ENCODE measurements around the gene MPC1L.
A peak's percentile ranks its signal among the peaks of the same experiment; 100 is the strongest.

Gene MPC1L

DNA sequence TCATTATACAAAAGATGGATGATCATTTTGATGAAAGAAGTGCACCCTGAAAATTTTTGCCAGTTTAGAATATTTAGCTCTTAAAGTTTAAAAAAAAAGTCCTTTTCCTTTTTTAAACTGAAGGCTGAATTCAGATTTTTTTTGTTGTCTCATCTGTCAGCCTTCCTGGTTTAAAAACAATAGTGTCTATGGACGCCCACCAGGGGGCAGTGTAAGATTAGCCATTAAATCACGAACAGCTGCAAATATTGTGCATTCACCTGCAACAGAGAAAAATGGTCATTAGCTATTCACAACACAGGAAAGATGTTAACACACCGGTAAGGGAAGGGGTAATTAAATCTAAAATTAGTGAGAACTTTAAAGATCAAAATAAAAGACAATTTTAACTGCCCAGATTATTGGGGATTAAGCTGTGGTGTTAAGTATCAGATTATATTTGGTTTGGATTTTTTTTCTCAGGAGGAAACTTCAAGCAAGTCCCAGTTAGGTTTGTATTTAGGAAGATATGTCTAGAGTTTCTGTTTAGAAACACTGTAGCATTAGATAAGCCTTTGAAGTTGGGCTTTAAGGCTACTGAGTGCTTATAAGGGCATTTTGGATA is 28.5 kb downstream of the MPC1L start:
- H3K9me3 Mint-ChIP-seq: no peaks in the 10 kb centered on the region
- H3K27me3 Mint-ChIP-seq: no peaks in the 10 kb centered on the region
- no peak overlapping the region for H3K4me3 Mint-ChIP-seq
- peaks cover 4% of the 10 kb centered on the region for H3K4me1 Mint-ChIP-seq (ENCODE audit: low read depth)
- H3K36me3 Mint-ChIP-seq (ENCODE audit: low read depth): peaks cover 24% of the 10 kb centered on the region
- no peak overlapping the region for H3K27ac Mint-ChIP-seq

DNA sequence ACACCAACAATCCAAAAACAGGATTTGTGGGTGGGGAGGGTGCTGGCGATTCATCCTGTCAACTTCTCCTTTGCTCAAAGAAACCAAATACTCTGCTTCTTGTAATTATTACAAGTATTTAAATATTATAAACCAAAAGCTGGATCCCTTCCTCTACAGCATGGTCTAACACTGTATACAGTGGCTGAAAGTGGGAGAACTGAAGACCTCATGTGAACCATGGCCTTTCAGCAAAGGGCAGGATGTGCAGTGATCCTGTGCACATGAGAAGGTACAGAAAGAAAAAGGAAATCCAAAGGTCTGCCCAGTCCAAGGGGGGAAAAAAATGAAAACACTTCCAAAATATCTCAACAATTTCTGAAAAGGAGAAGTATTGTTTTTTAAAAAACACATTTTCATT is 29.4 kb downstream of the MPC1L start:
- no peak overlapping the region for H3K4me3 Mint-ChIP-seq
- no peaks in the 10 kb centered on the region for H3K27me3 Mint-ChIP-seq
- H3K9me3 Mint-ChIP-seq: no peaks in the 10 kb centered on the region
- H3K27ac Mint-ChIP-seq: no peak overlapping the region
- peaks cover 4% of the 10 kb centered on the region for H3K4me1 Mint-ChIP-seq (ENCODE audit: low read depth)
- peaks cover 30% of the 10 kb centered on the region for H3K36me3 Mint-ChIP-seq (ENCODE audit: low read depth)

DNA sequence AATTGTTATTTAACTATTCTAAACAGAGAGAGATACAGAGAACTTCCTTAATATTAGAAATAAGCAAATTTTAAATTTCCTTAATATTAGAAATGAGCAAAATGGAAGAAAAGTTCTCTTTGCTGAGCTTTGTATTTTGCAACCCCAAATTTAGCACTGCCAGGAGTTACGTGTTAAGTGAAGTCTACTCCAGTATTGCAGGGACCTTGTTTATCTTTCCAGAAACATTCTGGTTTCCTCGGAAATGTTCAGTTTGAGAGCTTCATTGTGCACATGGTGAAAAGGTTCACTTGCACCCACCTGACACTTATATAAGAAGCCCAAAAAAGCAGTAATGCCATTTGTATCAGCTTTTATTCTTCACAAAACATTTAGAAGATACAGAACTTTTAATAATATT is 30.3 kb downstream of the MPC1L start:
- Mint-ChIP-seq H3K9me3 (no peaks in the 10 kb centered on the region), H3K27ac (no peak overlapping the region)

DNA sequence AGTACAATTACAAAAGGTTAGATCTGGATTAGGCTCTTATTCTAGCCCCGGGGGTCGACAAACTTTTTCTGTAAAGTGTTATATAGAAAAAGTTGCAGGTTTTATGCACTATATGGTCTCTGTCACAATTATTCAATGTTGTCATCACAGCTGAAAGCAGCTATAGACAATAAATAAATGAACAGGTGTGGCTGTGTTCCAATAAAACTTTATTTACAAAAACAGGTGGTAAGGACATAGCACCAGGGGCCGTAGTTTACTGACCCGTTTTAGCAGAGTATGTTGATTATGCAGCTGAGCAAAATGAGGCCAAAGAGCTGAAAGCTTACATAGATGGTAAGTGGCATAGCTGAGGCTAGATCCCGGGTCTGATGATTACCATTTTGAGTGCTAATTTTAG is 37.2 kb downstream of the MPC1L start:
- Mint-ChIP-seq H3K4me3 (no peak overlapping the region), H3K4me1 (ENCODE audit: low read depth) (no peaks in the 10 kb centered on the region), H3K9me3 (no peaks in the 10 kb centered on the region), H3K27ac (no peak overlapping the region), H3K36me3 (ENCODE audit: low read depth) (peaks cover 26% of the 10 kb centered on the region), H3K27me3 (no peaks in the 10 kb centered on the region)

More for the DNA sequence above, 30.3 kb downstream of the MPC1L start:
- Mint-ChIP-seq H3K4me3 (no peak overlapping the region), H3K27me3 (no peaks in the 10 kb centered on the region), H3K4me1 (ENCODE audit: low read depth) (peaks cover 4% of the 10 kb centered on the region), H3K36me3 (ENCODE audit: low read depth) (peaks cover 30% of the 10 kb centered on the region)

DNA sequence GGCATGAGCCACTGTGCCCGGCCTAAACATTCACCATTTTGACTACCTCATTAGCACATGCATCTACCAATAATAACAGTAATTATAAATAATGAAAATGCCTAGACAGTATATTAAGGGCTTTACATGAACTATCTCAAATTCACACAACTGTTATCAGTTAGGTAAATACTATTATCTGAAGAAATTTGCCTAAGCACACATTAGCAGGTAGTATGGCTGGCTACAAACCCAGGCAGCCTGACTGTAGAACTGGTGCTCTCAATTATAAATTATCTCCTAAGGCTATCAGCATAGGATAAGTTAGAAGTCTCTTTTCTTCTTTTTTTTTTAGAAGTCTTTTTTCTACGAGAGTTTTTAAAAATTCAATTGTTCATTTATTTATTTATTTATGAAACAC is 38.3 kb downstream of the MPC1L start:
- no peaks in the 10 kb centered on the region for H3K27me3 Mint-ChIP-seq

DNA sequence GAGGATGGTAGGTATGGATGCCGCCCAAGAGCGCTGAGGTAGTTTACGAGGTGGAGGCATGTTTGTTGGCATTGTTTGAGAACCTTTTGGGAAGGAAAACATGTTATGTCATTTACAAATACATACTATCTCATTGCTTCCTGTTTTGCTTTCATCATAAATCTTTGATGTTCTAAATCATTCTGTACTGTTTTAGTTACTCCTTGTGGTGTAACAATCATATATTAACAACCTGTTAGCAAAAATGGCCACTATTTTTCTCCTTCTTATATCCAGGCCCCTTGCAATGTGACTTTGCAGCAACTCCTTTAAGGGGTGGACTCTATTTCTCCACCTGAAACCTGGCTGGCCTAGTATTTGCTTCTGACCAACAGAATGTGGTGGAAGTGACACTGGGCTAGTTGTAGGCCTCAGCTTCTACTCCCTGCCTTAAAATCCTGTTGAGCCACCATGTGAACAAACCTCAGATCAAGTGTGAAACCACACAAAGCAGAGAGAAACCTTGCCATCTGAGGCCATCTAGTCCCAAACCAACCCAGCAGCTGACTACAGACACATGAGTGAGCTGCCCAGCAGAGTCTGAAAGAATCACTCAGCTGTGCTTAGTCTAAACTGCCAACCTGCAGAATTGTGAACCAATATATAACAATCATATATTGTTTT is 40.0 kb downstream of the MPC1L start:
- no peaks in the 10 kb centered on the region for H3K9me3 Mint-ChIP-seq
- H3K36me3 Mint-ChIP-seq (ENCODE audit: low read depth): peaks cover 38% of the 10 kb centered on the region
- no peaks in the 10 kb centered on the region for H3K4me1 Mint-ChIP-seq (ENCODE audit: low read depth)
- no peaks in the 10 kb centered on the region for H3K27me3 Mint-ChIP-seq
- no peak overlapping the region for H3K4me3 Mint-ChIP-seq
- peak overlapping the region; percentile 58 for H3K27ac Mint-ChIP-seq

More for the DNA sequence above, 38.3 kb downstream of the MPC1L start:
- H3K27ac Mint-ChIP-seq: no peak overlapping the region
- no peaks in the 10 kb centered on the region for H3K9me3 Mint-ChIP-seq
- no peaks in the 10 kb centered on the region for H3K4me1 Mint-ChIP-seq (ENCODE audit: low read depth)
- peaks cover 33% of the 10 kb centered on the region for H3K36me3 Mint-ChIP-seq (ENCODE audit: low read depth)
- H3K4me3 Mint-ChIP-seq: no peak overlapping the region

DNA sequence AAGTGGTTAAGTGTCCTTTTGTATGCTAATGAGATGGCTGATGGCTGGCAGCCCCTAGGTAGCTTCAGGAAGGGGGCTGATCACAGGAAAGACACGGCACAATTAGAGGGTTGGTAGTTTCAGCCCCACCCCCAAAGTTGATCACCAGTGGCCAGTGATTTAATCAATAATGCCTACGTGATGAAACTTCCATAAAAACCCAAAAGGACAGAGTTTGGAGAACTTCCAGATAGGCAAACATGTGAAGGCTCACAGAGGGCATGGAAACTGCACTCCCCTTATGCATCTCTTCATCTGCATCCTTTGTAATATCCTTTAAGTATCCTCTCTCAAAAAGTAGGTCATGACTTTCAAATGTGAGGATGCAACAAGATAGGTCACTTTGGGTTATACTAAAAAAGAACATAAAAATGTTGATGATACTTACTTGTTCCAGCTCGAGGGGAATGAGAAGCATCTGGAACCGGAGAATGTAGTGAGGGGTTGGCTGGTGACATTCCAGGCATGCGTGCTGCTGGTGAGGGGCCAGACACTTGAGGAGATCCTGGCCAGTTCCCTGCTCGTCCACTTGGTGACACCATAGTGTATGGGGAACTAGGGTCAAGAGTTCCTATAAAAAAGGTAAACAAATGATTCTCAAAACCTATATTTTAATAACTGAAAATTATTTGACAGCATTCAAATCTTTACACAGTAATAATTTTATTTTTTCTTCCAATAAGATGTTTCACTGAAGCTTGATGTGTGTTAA is 40.8 kb downstream of the MPC1L start:
- H3K36me3 Mint-ChIP-seq (ENCODE audit: low read depth): peaks cover 37% of the 10 kb centered on the region
- no peaks in the 10 kb centered on the region for H3K4me1 Mint-ChIP-seq (ENCODE audit: low read depth)
- H3K27me3 Mint-ChIP-seq: no peaks in the 10 kb centered on the region
- H3K4me3 Mint-ChIP-seq: no peak overlapping the region
- no peak overlapping the region for H3K27ac Mint-ChIP-seq
- no peaks in the 10 kb centered on the region for H3K9me3 Mint-ChIP-seq

DNA sequence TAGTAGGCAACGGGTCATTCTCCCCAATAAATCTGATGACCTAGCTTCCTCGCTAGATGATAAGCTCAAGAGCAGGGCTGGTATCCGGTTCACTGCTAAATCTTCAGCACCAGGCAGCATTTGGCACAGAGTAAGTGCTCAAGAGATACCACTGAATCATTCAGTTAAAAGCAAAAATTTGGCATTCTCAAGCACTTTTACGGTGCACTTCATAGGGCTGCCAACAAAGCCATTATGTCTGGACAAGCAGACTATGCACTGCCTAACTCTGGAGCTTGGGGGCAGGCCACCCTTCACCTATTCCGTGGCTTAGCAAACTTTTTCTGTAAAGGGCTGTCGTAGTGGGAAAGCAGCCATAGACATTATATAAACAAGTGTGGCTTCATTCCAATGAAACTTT is 47.9 kb downstream of the MPC1L start:
- Mint-ChIP-seq H3K27ac (no peak overlapping the region), H3K27me3 (no peaks in the 10 kb centered on the region), H3K4me1 (ENCODE audit: low read depth) (no peaks in the 10 kb centered on the region), H3K9me3 (no peaks in the 10 kb centered on the region), H3K4me3 (no peak overlapping the region), H3K36me3 (ENCODE audit: low read depth) (peaks cover 38% of the 10 kb centered on the region)

Measured in stimulated activated naive CD8-positive, alpha-beta T cell treated with anti-CD3 and anti-CD28 coated beads, Interleukin-15, Interleukin-2, amounts not matched to agents 100 ng/mL and 50 ng/mL, for 24 hours (primary cell).